ENCODE measurements around the gene SERTM2.

SERTM2 gene

GRCh38 chrX:111560801-111561200 lies 49.4 kb downstream of the SERTM2 start:
- DNase-seq (ENCODE audit: low read depth): no peak

GRCh38 chrX:111561851-111562250 lies 50.4 kb downstream of the SERTM2 start:
- DNase-seq (ENCODE audit: low read depth): no peak

- no peak for DNase-seq (ENCODE audit: low read depth)
These were observed 56.3 kb downstream of the SERTM2 start for GRCh38 chrX:111567542-111568255.

- DNase-seq (ENCODE audit: low read depth): peak; percentile 9
These were observed 56.9 kb downstream of the SERTM2 start for GRCh38 chrX:111568354-111568753.

GRCh38 chrX:111568817-111569216 lies 57.4 kb downstream of the SERTM2 start:
- no peak for DNase-seq (ENCODE audit: low read depth)
